Sigmoid colon (tissue), 7 donors: ENCODE data around the gene RASL11B. TPM values are rescaled to one million over a fixed set of nuclear protein-coding genes. Genes with fewer than 3 reads are reported as not detected.

ENCODE experiments used
- DNase-seq: peaks from one replicate; pipeline ENCODE4 v3.0.0-alpha.2; 2019
- H3K27ac ChIP-seq, 4 donors: fragments of 200-600 bp; sonication (generic); one replicate each; pipeline ENCODE4 v1.5.1; 2016 to 2019; ENCODE audit warnings: mild to moderate bottlenecking in 1 of 4
- H3K27me3 ChIP-seq, 3 donors: fragments of 200-600 bp; sonication (generic); one replicate each; pipeline ENCODE4 v1.5.1; 2019; ENCODE audit warnings: mild to moderate bottlenecking in 1 of 3
- H3K36me3 ChIP-seq, 4 donors: fragments of 200-600 bp; sonication (generic); one replicate each; pipeline ENCODE4 v1.5.1; 2016 to 2019
- H3K4me1 ChIP-seq, 4 donors: fragments of 200-600 bp; sonication (generic); one replicate each; pipeline ENCODE4 v1.5.1; 2017 to 2019
- H3K4me3 ChIP-seq, 4 donors: fragments of 200-600 bp; sonication (generic); one replicate each; pipeline ENCODE4 v1.5.1; 2017 to 2019; ENCODE audit warnings: mild to moderate bottlenecking in 2 of 4, moderate library complexity in 1 of 4
- H3K9me3 ChIP-seq, 4 donors: fragments of 200-600 bp in 3 of 4; sonication (generic) in 3 of 4; one replicate each; pipeline versions ENCODE4 v1.5.1 to v1.6.1; 2013 to 2019
- CTCF ChIP-seq, 4 experiments: fragments of 450-650 bp in 3 of 4; fragments of 200-600 bp in 1 of 4; IDR thresholded peaks; one replicate each; pipeline ENCODE4 v1.5.1; 2016 to 2019; ENCODE audit warnings: antibody characterized with exemption in 4 of 4, mild to moderate bottlenecking in 3 of 4, moderate library complexity in 2 of 4
- EP300 ChIP-seq, 4 donors: sonication (generic); formaldehyde crosslinking; IDR thresholded peaks; one replicate each; pipeline ENCODE4 v1.6.1; 2017; ENCODE audit warnings: antibody characterized with exemption in 4 of 4
- POLR2A ChIP-seq, 2 donors: fragments of 450-650 bp; IDR thresholded peaks; one replicate each; pipeline ENCODE4 v1.6.1; 2016; ENCODE audit warnings: antibody characterized with exemption in 2 of 2, mild to moderate bottlenecking in 2 of 2, moderate library complexity in 2 of 2
- POLR2AphosphoS5 ChIP-seq, 4 donors: sonication (generic); formaldehyde crosslinking; IDR thresholded peaks; one replicate each; pipeline ENCODE4 v1.6.1; 2017; ENCODE audit warnings: antibody characterized with exemption in 4 of 4
- WGBS, 2 donors: extraction: QIAGEN DNeasy Blood & Tissue Kit; methylation state at CpG; one replicate each; pipeline ENCODE4 v1.1.7; 2013; 5-methylcytosine and 5-hydroxymethylcytosine counted together
- intact Hi-C: fragments of 100-400 bp; cut with DNase I; formaldehyde crosslinking; loops from one replicate; pipeline ENCODE4 v1.15.1; 2023
- polyA plus RNA-seq, 3 donors: library from polyadenylated mRNA; stranded (reverse); fragments of 200-250 nt; gene quantifications; one replicate each; pipeline ENCODE4 v1.2.3, GENCODE V29; 2013
- total RNA-seq, 4 donors: library from RNA; depleted of rRNA; stranded (reverse); fragments of >200 nt; gene quantifications; one replicate each; pipeline ENCODE4 v1.1.0, GENCODE V29; 2016
- donor health status: healthy with polysubstance abuse.
- donor health status: Bipolar disorder and iron deficiency.
- donor health status: healthy.

Gene RASL11B
- total and polyA plus RNA-seq, 7 donors, result 0.36 to 2.2 (median 0.66) TPM; not detected in 2

- peak overlapping the region in 1 of 4 donors; percentile 60 for H3K27ac ChIP-seq
- TF ChIP-seq EP300 (IDR thresholded peaks at IDR 0.05) (no peak), CTCF (IDR thresholded peaks at IDR 0.05) (no peak), POLR2AphosphoS5 (IDR thresholded peaks at IDR 0.05) (no peak), POLR2A (IDR thresholded peaks at IDR 0.05) (no peak)
- 75 to 76% methylated on average over 1 of the region's 1 CpG for WGBS, 2 donors
- intact Hi-C loops, result no loop called here
- no peaks in the 10 kb centered on the region for H3K27me3 ChIP-seq
- DNase-seq, result no peak
- H3K36me3 ChIP-seq, result no peaks in the 10 kb centered on the region
- no peak overlapping the region for H3K4me3 ChIP-seq
- no peaks in the 10 kb centered on the region for H3K9me3 ChIP-seq
- peaks cover 0 to 15% (median 15%) of the 10 kb centered on the region in 4 donors for H3K4me1 ChIP-seq
These were observed 38.4 kb upstream of the RASL11B start for GRCh38 chr4:52823702-52824092.

- Histone ChIP-seq H3K36me3 (no peaks in the 10 kb centered on the region), H3K9me3 (no peaks in the 10 kb centered on the region), H3K27me3 (no peaks in the 10 kb centered on the region), H3K27ac (peak overlapping the region in 3 of 4 donors; percentile 23 to 60 (median 30)), H3K4me3 (no peak overlapping the region), H3K4me1 (peaks cover 0 to 15% (median 15%) of the 10 kb centered on the region in 4 donors)
- DNase-seq, result no peak
- TF ChIP-seq CTCF (IDR thresholded peaks at IDR 0.05), result no peak
- no peak for TF ChIP-seq POLR2AphosphoS5 (IDR thresholded peaks at IDR 0.05)
- no peak for TF ChIP-seq POLR2A (IDR thresholded peaks at IDR 0.05)
- no peak for TF ChIP-seq EP300 (IDR thresholded peaks at IDR 0.05)
- intact Hi-C loops, result no loop called here
- 96% methylated on average over 6 of the region's 6 CpGs for WGBS, 2 donors
These were observed 37.9 kb upstream of the RASL11B start for GRCh38 chr4:52824270-52824602.

GRCh38 chr4:52824603-52825459, 37.3 kb upstream of the RASL11B start:
- intact Hi-C loops, result no loop called here
- Histone ChIP-seq H3K4me1 (peaks cover 0 to 15% (median 15%) of the 10 kb centered on the region in 4 donors), H3K4me3 (no peak overlapping the region), H3K27ac (peak overlapping the region; percentile 23 to 60 (median 30)), H3K9me3 (no peaks in the 10 kb centered on the region), H3K36me3 (no peaks in the 10 kb centered on the region), H3K27me3 (no peaks in the 10 kb centered on the region)
- DNase-seq, result no peak
- TF ChIP-seq POLR2A (IDR thresholded peaks at IDR 0.05) (no peak), EP300 (IDR thresholded peaks at IDR 0.05) (no peak), POLR2AphosphoS5 (IDR thresholded peaks at IDR 0.05) (peak in 3 of 4 donors; percentile 13 to 55 (median 51)), CTCF (IDR thresholded peaks at IDR 0.05) (no peak)
- WGBS, 2 donors, result 66 to 76% methylated on average over 12 of the region's 12 CpGs

GRCh38 chr4:52825460-52826090, 36.5 kb upstream of the RASL11B start:
- intact Hi-C loops, result no loop called here
- 67 to 76% methylated on average over 3 of the region's 3 CpGs for WGBS, 2 donors
- H3K27me3 ChIP-seq, result no peaks in the 10 kb centered on the region
- peak overlapping the region; percentile 23 to 60 (median 30) for H3K27ac ChIP-seq
- H3K9me3 ChIP-seq, result no peaks in the 10 kb centered on the region
- H3K4me3 ChIP-seq, result no peak overlapping the region
- TF ChIP-seq CTCF (IDR thresholded peaks at IDR 0.05) (no peak), EP300 (IDR thresholded peaks at IDR 0.05) (no peak), POLR2A (IDR thresholded peaks at IDR 0.05) (no peak)
- peaks cover 0 to 15% (median 15%) of the 10 kb centered on the region in 4 donors for H3K4me1 ChIP-seq
- no peaks in the 10 kb centered on the region for H3K36me3 ChIP-seq
- no peak for DNase-seq
